GM13976 (cell line): ENCODE results near the gene TMEM245.

Experiments
- DNase-seq: peaks from one replicate; pipeline ENCODE4 v3.0.0; 2012; ENCODE audit warnings: low spot score
- in situ Hi-C: fragments of 300-500 bp; cut with MboI; formaldehyde crosslinking; loops from one replicate; pipeline ENCODE4 v1.12.0; 2022; ENCODE audit warnings: low sequenced_read_pairs, mixed read lengths, inconsistent platforms; ENCODE audit not compliant: unreplicated experiment
- TF ChIP-seq, protein P1 (sequence below): IDR thresholded peaks from 2 replicates; pipeline ENCODE4 v1.5.1; 2012; ENCODE audit warnings: borderline replicate concordance, mild to moderate bottlenecking; ENCODE audit not compliant: insufficient read depth; ENCODE audit errors: extremely low read depth, missing control alignments, control extremely low read depth

The TMEM245 gene

GRCh38 chr9:109108318-109108717 is 11.4 kb downstream of the TMEM245 start:
- in situ Hi-C loops = no loop called here
- TF ChIP-seq, protein P1, sequence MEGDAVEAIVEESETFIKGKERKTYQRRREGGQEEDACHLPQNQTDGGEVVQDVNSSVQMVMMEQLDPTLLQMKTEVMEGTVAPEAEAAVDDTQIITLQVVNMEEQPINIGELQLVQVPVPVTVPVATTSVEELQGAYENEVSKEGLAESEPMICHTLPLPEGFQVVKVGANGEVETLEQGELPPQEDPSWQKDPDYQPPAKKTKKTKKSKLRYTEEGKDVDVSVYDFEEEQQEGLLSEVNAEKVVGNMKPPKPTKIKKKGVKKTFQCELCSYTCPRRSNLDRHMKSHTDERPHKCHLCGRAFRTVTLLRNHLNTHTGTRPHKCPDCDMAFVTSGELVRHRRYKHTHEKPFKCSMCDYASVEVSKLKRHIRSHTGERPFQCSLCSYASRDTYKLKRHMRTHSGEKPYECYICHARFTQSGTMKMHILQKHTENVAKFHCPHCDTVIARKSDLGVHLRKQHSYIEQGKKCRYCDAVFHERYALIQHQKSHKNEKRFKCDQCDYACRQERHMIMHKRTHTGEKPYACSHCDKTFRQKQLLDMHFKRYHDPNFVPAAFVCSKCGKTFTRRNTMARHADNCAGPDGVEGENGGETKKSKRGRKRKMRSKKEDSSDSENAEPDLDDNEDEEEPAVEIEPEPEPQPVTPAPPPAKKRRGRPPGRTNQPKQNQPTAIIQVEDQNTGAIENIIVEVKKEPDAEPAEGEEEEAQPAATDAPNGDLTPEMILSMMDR = no peak
- no peak for DNase-seq

- in situ Hi-C loops = no loop called here
- TF ChIP-seq, protein P1 = no peak
- no peak for DNase-seq
Measured at GRCh38 chr9:109107402-109108240, 12.1 kb downstream of the TMEM245 start.

- DNase-seq = peak; percentile 27
- in situ Hi-C loops = no loop called here
- TF ChIP-seq, protein P1 = no peak
Measured at GRCh38 chr9:109101810-109102209, 17.9 kb downstream of the TMEM245 start.

GRCh38 chr9:109101202-109101595 is 18.5 kb downstream of the TMEM245 start:
- in situ Hi-C loops = no loop called here

GRCh38 chr9:109100543-109101201 is 19.1 kb downstream of the TMEM245 start:
- in situ Hi-C loops = no loop called here
- no peak for DNase-seq
- TF ChIP-seq, protein P1 = no peak

More at GRCh38 chr9:109101202-109101595, 18.5 kb downstream of the TMEM245 start:
- no peak for DNase-seq
- TF ChIP-seq, protein P1 = no peak

DNA sequence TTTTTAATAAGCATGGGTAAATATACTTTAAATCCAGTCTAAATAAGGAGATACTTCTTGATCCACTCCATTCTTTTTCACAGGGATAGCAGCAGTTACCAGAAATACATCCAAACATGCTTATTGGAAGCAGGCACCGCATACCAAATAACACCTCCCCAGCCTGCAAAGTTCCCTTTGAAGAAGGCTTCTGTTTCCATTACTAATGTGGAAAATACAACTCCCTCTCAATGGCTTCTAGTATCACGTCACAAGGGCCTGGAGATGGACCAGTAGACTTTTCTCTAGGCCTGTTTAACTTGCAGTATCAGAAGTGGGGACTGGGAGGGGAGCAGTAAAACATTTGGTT is 20.8 kb downstream of the TMEM245 start:
- in situ Hi-C loops = no loop called here
- TF ChIP-seq, protein P1 = no peak
- no peak for DNase-seq
